Right cardiac atrium (tissue), 5 donors: Measurements from ENCODE around the gene CEP350. TPM values are rescaled to one million over a fixed set of nuclear protein-coding genes. Genes with fewer than 3 reads are reported as not detected.
A peak's percentile ranks its signal among the peaks of the same experiment; 100 is the strongest.

Experiments used
- ATAC-seq, 2 donors: fragments of 200-7000 bp; cut with Tn5 transposase; one replicate each; pipeline versions ENCODE4 v1.8.0 to v1.9.1; 2020; ENCODE audit warnings: moderate library complexity in 2 of 2, mild to moderate bottlenecking in 1 of 2
- DNase-seq, 3 donors: peaks; one replicate each; pipeline ENCODE4 v3.0.0-alpha.2; 2020
- H3K27ac ChIP-seq: one replicate; pipeline ENCODE4 v1.5.1; 2013; ENCODE audit warnings: mild to moderate bottlenecking, low read length, control low read depth, moderate library complexity
- H3K27me3 ChIP-seq: one replicate; pipeline ENCODE4 v1.6.1; 2013; ENCODE audit not compliant: control insufficient read depth, insufficient read depth
- H3K4me1 ChIP-seq: one replicate; pipeline ENCODE4 v1.6.1; 2013; ENCODE audit warnings: low read length; ENCODE audit not compliant: control insufficient read depth, insufficient read depth
- H3K4me3 ChIP-seq: one replicate; pipeline ENCODE4 v1.5.1; 2013; ENCODE audit warnings: low read length, control low read depth
- H3K9me3 ChIP-seq: one replicate; pipeline ENCODE4 v1.6.1; 2013; ENCODE audit warnings: low read length; ENCODE audit not compliant: control insufficient read depth
- WGBS: extraction: QIAGEN DNeasy Blood & Tissue Kit; methylation state at CpG from one replicate; pipeline ENCODE4 v1.1.7; 2013; 5-methylcytosine and 5-hydroxymethylcytosine counted together
- intact Hi-C, 4 donors: fragments of 100-400 bp; cut with DNase I; formaldehyde crosslinking; loops; one replicate each; pipeline versions ENCODE4 v1.11.0 to v1.14.0; 2022 to 2023
- polyA plus RNA-seq: library from polyadenylated mRNA; stranded (reverse); fragments of 200-250 nt; gene quantifications from one replicate; pipeline ENCODE4 v1.2.3, GENCODE V29; 2013
- total RNA-seq, 4 donors: library from RNA; stranded (reverse); fragmentation: NEBNext Ultra II Directional; extraction: Animal tissue kit (Norgen Biotek cat#: 25700); gene quantifications; one replicate each; pipeline ENCODE4 v1.2.1, GENCODE V29; 2021
- donor health status: healthy with polysubstance abuse.
- donor health status: DM: no; HTN: yes; CAD: no.
- donor health status: DM: no; HTN: no; CAD: no.
- donor health status: DM: no; HTN: yes; CAD: no; lungs with severe emphysema.
- donor health status: DM: yes; HTN: yes; CAD: no.

CEP350 gene
- total and polyA plus RNA-seq, 5 donors: 6.8 to 40.3 (median 35.1) TPM

GRCh38 chr1:179969962-179970361 lies 15.4 kb downstream of the CEP350 start:
- Histone ChIP-seq H3K4me3 (no peak overlapping the region), H3K27ac (no peak overlapping the region), H3K9me3 (no peaks in the 10 kb centered on the region), H3K27me3 (no peaks in the 10 kb centered on the region), H3K4me1 (peaks cover 8% of the 10 kb centered on the region)
- no peak for DNase-seq
- WGBS: 3% methylated on average over 1 of the region's 1 CpG
- ATAC-seq: peak; percentile 76 to 80
- intact Hi-C loops: no loop called here

GRCh38 chr1:179971563-179972496 lies 17.2 kb downstream of the CEP350 start:
- 75% methylated on average over 5 of the region's 5 CpGs for WGBS
- no peak for DNase-seq
- H3K27ac ChIP-seq: no peak overlapping the region
- H3K9me3 ChIP-seq: no peaks in the 10 kb centered on the region
- no peak overlapping the region for H3K4me3 ChIP-seq
- H3K4me1 ChIP-seq: peaks cover 8% of the 10 kb centered on the region
- no peak for ATAC-seq
- intact Hi-C loops: no loop called here
- no peaks in the 10 kb centered on the region for H3K27me3 ChIP-seq

GRCh38 chr1:179973198-179974110 lies 18.8 kb downstream of the CEP350 start:
- Histone ChIP-seq H3K4me3 (no peak overlapping the region), H3K27ac (no peak overlapping the region), H3K27me3 (no peaks in the 10 kb centered on the region), H3K9me3 (no peaks in the 10 kb centered on the region), H3K4me1 (peaks cover 8% of the 10 kb centered on the region)
- ATAC-seq: no peak
- 56% methylated on average over 6 of the region's 6 CpGs for WGBS
- no peak for DNase-seq
- intact Hi-C loops: no loop called here

- DNase-seq (peak in 1 of 3 donors; percentile 37), ATAC-seq (peak; percentile 51 to 62)
- 59% methylated on average over 4 of the region's 4 CpGs for whole genome bisulfite sequencing
- Histone ChIP-seq H3K27me3 (no peaks in the 10 kb centered on the region), H3K9me3 (no peaks in the 10 kb centered on the region), H3K27ac (no peak overlapping the region), H3K4me1 (no peaks in the 10 kb centered on the region), H3K4me3 (no peak overlapping the region)
- intact Hi-C loops: no loop called here
These were observed 22.5 kb downstream of the CEP350 start for GRCh38 chr1:179976970-179977651.

GRCh38 chr1:179978199-179979079 lies 23.8 kb downstream of the CEP350 start:
- H3K4me1 ChIP-seq: no peaks in the 10 kb centered on the region

GRCh38 chr1:179984101-179984500 lies 29.5 kb downstream of the CEP350 start:
- no peak overlapping the region for H3K4me3 ChIP-seq
- no peaks in the 10 kb centered on the region for H3K9me3 ChIP-seq
- no peak for DNase-seq
- no peak for ATAC-seq
- no peak overlapping the region for H3K27ac ChIP-seq
- no peaks in the 10 kb centered on the region for H3K27me3 ChIP-seq
- H3K4me1 ChIP-seq: no peaks in the 10 kb centered on the region
- intact Hi-C loops: no loop called here
- WGBS: 100% methylated on average over 1 of the region's 1 CpG

More at GRCh38 chr1:179978199-179979079, 23.8 kb downstream of the CEP350 start:
- no peak for ATAC-seq
- Histone ChIP-seq H3K27me3 (no peaks in the 10 kb centered on the region), H3K4me3 (peak overlapping the region; percentile 6), H3K27ac (no peak overlapping the region), H3K9me3 (no peaks in the 10 kb centered on the region)
- intact Hi-C loops: no loop called here
- 64% methylated on average over 5 of the region's 5 CpGs for WGBS
- no peak for DNase-seq

- ATAC-seq: no peak
- Histone ChIP-seq H3K27me3 (no peaks in the 10 kb centered on the region), H3K27ac (no peak overlapping the region), H3K4me3 (no peak overlapping the region), H3K9me3 (no peaks in the 10 kb centered on the region), H3K4me1 (no peaks in the 10 kb centered on the region)
- intact Hi-C loops: no loop called here
- DNase-seq: no peak
These were observed 30.3 kb downstream of the CEP350 start for GRCh38 chr1:179984942-179985341.

- H3K4me3 ChIP-seq: no peak overlapping the region
- DNase-seq (no peak), ATAC-seq (no peak)
- H3K27me3 ChIP-seq: no peaks in the 10 kb centered on the region
- H3K9me3 ChIP-seq: no peaks in the 10 kb centered on the region
- H3K4me1 ChIP-seq: no peaks in the 10 kb centered on the region
- intact Hi-C loops: no loop called here
- 90% methylated on average over 3 of the region's 3 CpGs for whole genome bisulfite sequencing
- H3K27ac ChIP-seq: no peak overlapping the region
These were observed 36.2 kb downstream of the CEP350 start for GRCh38 chr1:179990847-179991246.

GRCh38 chr1:179995576-179995975 lies 41.0 kb downstream of the CEP350 start:
- H3K4me3 ChIP-seq: no peak overlapping the region
- no peaks in the 10 kb centered on the region for H3K27me3 ChIP-seq
- DNase-seq (no peak), ATAC-seq (no peak)
- whole genome bisulfite sequencing: 92% methylated on average over 1 of the region's 1 CpG
- intact Hi-C loops: no loop called here
- H3K9me3 ChIP-seq: no peaks in the 10 kb centered on the region
- no peaks in the 10 kb centered on the region for H3K4me1 ChIP-seq
- H3K27ac ChIP-seq: no peak overlapping the region

- no peaks in the 10 kb centered on the region for H3K9me3 ChIP-seq
These were observed 41.5 kb downstream of the CEP350 start for GRCh38 chr1:179996099-179996498.

More at GRCh38 chr1:179996099-179996498, 41.5 kb downstream of the CEP350 start:
- Histone ChIP-seq H3K4me1 (no peaks in the 10 kb centered on the region), H3K4me3 (no peak overlapping the region), H3K27ac (no peak overlapping the region), H3K27me3 (no peaks in the 10 kb centered on the region)
- intact Hi-C loops: no loop called here
- WGBS: 97% methylated on average over 1 of the region's 1 CpG
- ATAC-seq (no peak), DNase-seq (no peak)
